Suppressor macrophage treated with lipopolysaccharide for 1 hour (primary cell): ENCODE results near the gene PCNX4.

Experiments
- DNase-seq, 3 donors: peaks; one replicate each; pipeline ENCODE4 v3.0.0-alpha.2; 2020 to 2022

PCNX4 gene

DNA sequence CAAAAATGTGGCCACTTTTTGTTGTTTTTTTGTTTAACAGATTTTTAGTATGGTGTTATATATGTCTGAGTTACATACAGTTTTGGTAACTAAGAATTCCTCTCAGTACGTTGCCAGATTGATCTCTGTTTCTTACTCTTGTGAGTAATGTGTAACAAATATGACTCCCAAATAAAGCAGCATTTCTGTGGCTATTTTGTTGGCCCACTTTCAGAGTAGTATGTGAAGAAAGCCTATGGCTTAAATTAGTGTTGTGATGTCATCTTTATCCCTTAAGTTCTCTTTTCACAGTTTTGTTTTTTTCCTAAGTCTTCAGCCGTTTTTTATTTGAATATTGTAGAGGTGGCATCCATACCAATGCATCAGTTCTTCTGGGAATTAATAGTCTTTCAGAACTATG lies 10.7 kb downstream of the PCNX4 start:
- DNase-seq = peak; percentile 52 to 78 (median 66)

DNA sequence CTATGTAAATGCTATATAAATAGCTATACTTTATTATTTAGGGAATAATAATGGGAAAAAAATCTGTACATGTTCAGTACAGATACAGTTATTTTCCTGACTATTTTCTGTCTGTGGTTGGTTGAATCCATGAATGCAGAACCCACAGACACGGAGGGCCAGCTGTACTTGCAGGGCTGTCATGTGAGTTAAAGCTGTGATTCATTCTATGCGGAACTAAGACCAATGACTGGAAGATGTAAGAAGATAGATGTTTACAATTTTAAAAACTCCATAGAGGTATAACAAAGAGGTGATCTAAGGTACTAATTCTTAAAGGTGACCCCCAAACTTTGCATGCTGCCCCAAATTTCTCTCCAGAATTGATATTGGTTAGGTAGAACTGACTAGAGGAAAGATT lies 14.6 kb downstream of the PCNX4 start:
- DNase-seq = peak; percentile 74 to 82 (median 79)

DNA sequence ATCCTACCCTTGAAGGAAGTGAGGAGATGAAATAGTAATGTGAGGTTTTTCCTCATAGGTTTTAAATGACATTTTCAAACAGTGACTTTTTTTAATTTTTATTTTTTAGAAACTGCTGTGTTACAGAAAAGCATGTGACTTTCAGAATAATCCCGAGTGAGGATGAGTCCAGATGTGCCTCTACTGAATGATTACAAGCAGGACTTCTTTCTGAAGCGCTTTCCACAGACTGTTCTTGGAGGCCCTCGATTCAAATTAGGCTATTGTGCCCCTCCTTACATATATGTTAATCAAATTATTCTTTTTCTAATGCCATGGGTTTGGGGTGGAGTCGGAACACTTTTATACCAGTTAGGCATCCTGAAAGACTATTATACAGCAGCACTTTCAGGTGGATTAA lies 15.8 kb downstream of the PCNX4 start:
- DNase-seq = no peak

DNA sequence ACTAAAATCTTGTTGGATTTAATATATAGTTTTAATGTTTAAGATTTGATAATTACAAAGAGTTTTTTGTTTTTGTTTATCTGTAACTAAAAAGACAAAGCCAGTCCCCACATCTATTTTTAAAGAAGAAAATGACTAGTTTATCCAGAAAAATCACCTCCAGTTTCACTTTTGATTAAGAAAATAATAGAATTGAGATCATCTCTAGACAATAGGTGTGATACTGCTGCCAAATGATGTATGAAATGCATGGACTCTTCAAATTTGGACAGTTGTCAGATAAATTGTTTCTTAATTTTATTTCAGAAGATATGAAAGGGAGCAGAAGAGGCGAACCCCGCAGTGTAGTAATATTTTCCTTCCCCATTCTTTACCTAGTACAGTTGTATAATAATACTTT lies 20.0 kb downstream of the PCNX4 start:
- peak in 1 of 3 donors; percentile 36 for DNase-seq

DNA sequence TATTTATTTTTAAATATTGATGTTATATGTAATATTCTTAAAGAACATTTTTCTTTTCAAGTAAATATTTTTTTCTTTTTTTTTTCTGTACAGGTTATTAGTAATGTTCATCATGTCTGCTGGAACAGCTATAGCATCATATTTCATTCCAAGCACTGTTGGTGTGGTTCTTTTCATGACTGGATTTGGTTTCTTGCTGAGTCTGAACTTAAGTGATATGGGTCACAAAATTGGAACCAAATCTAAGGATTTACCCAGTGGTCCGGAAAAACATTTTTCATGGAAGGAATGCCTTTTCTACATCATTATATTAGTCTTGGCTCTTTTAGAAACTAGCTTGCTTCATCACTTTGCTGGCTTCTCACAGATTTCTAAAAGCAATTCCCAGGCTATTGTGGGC lies 23.2 kb downstream of the PCNX4 start:
- DNase-seq = no peak

DNA sequence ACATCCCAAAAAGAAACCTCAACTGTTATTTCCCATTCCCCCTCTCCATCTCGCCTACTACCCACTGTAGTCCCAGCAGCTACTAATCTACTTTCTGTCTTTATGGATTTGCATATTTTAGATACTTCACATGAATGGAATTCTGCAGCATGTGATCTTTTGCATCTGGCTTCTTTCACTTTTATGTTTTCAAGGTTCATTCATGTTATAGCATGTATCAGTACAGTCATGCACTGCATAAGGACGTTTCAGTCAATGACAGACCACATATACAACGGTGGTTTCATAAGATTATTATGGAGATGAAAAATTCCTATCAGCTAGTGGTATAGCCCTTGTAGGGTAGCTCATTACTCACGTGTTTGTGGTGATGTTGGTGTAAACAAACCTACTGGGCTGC lies 24.5 kb downstream of the PCNX4 start:
- peak in 1 of 3 donors; percentile 38 for DNase-seq

DNA sequence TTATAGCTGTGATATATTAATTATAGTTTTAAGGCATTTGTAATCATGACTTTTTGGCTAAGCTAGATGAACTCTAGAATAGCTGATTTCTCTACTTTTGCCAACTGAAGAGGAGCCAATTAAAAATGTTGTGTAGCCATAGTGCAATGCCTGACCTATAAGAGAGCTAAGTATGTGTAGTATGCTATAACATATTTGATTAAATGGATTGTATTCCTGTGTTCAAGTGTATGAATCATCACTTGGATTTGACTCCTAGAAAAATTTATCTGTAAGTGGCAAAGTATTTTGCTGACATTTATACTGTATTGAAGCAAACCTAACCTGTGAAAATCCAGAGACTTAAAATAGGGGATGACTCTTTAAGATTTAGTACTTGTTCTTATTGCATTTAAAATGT lies 34.2 kb downstream of the PCNX4 start:
- no peak for DNase-seq

DNA sequence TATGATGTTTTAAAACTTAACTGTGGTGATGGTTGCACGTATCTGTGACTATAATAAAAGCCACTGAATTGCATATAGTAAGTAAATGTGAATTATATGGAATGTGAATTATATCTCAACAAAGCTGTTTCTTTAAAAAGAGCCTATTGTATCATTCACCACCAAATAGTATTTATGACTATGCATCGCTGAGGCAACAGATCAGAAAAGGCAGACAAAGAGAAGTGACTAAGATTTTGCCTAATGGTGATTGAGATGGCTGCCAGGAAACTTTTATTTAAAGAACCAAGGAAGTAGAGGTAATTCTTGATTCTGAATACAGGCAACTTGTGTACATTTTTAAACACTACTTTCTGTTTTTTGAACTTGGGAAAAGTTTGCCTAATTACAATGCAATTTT lies 41.8 kb downstream of the PCNX4 start:
- no peak for DNase-seq

DNA sequence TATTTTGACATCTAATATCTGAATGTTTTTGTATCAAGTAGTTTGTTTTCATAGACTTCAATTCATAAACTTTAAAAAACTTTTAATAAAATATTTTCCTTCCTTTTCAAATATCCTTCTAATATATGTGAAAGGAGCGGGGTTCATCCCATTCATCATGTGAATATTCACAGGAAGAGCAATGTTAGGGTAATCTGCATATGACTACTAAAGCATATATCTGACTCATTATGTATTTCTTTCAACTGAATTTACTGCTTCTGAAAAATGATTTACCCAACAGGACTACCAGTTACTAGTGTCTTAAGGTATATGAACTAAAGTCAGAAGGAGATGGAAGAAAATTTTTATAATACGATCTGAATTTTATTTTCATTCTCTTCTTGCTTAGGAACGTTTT lies 43.0 kb downstream of the PCNX4 start:
- DNase-seq = no peak

DNA sequence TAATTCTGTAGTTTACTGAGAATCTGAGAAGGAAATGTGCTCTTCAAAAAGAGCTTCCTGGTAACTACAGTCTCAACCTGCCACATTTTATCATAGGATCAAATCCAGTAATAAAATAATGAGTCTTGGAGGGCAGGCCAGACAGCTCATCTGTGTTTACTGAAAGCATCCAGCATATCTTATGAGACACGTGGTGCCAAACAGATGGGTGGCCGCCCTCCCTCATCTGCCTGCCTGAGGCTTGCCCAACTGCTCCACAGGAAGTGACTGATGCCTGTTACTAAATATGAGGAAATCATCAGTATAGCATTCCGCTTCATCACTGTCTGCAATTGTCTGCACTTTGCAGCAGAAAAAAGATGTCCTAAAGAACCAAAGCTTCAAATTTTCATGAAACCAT lies 60.0 kb downstream of the PCNX4 start:
- DNase-seq = peak; percentile 86 to 93 (median 92)

DNA sequence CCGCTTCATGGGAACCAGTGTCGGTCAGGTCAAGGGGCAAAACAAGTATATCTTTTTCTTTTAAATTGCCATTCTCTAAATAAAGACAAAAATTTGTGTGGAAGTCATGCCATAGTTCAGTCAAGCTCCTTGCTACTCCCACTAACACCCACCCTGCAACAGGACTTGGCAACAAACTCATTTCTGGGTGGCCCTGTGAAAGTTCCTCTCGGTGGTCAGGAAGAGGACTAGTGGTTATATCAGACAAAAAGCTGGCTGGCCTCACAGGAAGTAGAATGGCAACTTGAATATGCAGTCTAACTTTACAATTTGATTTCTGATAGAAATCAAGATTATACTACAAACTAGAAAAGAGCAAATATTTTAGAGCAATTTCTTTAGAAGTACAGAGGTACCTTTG lies 62.3 kb downstream of the PCNX4 start:
- DNase-seq = peak; percentile 25 to 28 (median 26)

DNA sequence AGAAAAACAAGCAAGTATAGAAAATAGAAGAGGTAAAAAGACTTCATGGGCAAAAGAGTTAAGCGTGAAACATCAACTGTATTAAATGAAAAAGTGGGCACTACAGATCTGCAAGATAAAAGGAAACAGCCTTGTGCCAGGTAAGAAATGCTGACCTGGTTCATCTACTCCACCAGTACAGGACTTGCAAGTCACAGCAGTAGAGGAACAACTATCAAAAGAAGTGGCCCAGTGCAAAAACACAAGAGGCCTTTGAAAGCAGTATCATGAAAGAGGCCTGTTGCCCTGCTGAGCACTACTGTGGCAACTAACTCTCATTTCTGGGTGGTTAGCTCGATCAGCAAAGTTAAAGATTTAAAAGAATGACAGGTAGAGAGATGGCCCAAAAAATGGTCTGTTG lies 62.9 kb downstream of the PCNX4 start:
- DNase-seq = no peak

DNA sequence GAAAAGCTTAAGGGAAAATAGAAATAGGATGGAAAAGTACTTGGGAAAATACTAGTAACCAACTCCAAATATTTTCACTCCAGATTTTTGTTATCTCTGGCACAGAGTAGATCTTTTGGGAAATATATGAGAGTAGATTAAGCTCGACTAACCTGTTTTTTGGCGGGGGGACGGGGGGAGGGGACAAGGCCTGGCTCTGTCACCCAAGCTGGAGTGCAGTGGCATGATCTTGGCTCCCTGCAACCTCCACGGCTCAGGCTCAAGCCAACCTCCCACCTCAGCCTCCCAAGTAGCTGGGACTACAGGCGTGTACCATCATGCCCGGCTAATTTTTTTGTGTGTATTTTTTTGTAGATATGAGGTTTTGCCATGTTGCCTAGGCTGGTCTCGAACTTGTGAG lies 68.7 kb downstream of the PCNX4 start:
- no peak for DNase-seq

DNA sequence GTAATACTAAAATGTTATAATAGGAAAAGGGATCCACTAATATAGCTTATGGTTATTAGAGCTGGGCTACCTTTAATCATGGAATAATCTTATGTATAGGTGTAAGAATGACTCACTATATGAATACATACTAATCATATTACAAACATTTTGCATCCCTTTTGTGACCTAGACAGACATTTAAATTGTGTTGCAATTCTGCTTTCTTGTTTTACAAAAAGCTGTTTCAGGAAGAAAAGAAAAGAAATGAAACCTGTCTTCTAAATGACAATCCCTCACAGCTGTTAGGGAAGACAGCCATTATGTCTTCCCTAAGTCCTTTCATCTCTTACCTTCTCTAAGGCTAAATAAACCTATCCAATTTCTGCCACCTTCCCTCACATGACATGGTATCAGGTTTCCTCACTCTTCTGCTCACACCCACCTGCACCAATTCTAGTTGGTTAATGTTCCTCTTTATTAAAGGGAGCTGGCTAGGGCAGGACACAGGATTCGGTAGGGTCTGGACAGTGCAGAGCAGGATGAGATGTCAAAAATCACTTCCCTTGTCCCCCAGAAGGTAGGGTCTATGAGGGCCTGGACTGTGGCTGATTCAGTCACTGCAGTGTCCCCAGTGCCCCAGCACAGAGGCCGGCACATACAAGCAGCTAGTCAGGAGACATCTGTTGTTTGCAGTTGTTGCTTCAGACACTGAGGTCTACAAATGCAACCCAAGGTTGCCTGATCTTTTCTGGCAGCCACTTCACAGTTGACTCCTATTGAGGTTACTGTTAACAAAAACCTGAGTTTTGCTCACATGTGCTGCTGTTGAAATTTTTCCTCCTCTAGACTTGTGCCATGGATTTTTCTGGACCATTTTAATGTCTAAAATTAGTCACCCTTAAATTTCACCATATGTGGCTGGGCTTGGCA lies 69.7 kb downstream of the PCNX4 start:
- DNase-seq = no peak

DNA sequence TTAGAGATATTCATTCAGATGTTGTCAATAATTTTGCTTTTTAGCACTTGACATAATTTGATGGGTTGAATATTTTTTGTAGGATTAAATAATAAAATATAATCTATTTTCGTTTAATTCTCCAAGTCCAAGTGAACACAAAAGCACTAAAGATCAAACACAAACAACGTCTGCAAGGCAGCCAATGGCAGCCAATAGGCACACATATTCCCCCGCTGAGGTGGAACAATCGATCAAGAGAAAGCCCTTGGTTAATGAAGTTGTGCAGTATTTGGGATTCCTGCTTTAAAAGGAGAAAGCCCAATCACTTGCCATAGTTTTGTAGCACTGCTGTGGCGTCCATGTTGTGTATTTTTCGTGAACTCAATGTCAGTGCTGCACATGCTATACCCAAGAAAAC lies 72.0 kb downstream of the PCNX4 start:
- no peak for DNase-seq

DNA sequence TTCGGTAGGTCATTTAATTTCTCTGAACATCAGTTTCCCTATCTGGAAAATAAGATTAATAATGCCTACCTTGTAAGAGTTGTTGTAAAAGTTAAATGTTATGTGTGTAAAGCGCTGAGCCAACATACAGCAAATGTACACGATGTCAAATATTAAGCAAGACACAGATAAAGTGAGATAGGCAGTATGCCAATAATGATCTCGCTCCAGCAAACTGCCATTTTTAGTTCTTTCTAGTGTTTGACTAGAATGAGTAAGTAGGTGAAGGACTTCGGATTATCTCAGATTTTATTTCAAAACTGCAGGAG lies 72.6 kb downstream of the PCNX4 start:
- DNase-seq = no peak

DNA sequence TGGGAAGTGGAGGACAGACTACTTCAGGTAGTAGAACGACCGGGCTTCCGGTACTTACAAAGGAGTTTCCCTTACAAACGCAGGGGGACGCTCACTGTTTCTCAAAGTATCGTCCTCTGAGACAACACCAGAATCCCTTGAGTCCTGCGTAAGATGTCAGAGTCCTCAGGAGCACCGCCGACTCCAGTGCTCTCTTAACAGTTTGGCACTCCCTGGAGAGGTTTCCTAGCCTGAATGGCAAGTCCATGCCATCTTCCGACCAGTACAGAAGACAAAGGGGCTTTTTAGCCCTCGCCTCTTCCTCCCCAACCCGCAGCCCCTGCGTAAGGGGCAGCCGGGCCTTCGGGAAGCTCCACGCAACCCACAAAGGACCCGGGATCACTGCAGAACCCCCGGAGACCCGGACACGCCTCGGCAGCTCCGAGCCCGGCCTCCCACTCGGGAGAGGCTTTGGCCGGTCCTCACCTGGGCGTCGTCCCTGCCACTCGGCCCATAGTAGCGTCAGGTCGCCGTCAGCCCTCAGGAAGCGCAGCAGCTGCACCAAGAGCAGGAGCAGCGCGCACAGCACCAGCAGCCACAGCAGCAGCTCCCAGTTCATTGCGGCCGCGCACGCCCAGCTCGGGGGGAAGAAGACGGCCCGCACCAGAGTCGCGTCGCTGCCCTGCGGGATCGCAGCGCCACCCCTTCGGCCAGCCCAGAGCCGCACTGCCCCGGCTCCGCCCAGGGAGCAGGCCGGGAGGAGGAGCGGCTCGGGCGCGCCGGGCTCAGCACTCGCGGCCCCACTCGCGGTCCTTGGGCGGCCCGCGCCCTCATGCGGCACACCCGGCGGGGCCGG lies 73.2 kb downstream of the PCNX4 start, which contains the start of gene DHRS7:
DHRS7 (minus strand) TSS at position 687 of the 835 bp plus-strand sequence; CDS start at position 598, 89 bp downstream.
- peak; percentile 89 to 96 (median 94) for DNase-seq

DNA sequence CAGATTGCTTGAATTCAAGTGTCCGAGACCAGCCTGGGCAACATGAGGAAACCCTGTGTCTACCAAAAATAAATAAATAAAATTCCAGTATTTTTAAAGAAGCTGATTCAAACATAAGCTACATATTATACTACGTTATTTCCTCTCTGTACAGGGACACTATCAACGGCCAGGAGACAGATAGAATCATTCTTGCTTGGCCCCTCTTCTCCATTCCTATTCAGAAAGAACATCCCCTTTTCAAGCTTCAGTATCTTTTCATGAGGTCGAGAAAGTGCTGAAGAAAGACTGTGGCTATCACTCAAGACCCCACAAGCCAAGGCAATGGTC lies 73.8 kb downstream of the PCNX4 start:
- no peak for DNase-seq

DNA sequence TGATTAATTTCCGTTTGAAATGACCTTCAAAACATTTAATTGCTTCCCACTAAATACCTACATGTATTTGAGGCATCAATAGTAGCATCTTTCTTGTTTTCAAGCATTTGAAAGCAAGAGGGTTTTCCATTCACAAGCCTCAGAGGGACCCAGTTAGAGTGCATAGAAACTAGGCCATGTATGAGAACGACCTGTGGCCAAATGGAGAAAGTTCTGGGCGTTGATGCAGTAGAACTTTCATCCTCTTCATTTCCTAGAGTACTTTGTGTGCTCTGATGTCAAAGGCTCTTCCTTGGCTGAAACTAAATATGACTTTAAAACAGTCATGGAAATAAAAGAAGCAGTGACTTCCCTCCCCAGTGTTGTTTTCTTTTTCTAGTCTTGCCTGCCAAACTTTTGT lies 74.4 kb downstream of the PCNX4 start:
- DNase-seq = no peak

DNA sequence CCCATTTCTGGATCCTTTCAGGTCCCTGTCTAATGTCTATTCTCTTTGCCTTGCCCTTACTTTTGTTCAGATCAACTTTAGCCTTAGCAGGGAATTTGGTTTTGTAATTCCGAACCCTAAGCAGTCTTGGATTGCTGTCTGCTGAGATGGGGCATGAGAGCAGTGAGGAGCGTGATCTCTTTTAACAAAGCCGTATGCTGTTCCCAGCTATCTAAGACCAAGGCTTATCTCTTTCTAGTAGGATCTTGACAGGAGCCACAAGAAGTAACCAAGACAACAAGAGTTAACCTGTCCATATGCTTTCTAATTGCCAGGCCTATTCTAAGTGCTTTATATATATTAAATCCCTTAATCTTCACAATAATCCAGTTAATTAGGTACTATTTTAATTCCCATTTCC lies 78.0 kb downstream of the PCNX4 start:
- no peak for DNase-seq

DNA sequence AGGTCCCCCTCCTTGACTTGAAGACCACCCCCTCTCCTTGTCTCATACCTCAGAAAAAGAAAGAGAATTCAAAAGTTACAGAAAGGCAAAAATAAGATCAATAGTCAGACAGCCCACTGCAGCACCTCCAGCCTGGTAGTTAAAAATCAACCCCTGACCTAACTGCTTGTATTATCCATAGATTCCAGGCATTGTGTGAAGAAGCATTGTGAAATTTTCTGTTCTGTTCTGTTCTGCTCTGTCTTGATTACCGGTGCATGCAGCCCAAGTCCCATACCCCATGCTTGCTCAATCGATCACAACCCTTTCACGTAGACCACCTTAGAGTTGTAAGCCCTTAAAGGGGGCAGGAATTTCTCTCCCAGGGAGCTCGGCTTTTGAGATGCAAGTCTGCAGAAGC lies 79.2 kb downstream of the PCNX4 start:
- DNase-seq = no peak

DNA sequence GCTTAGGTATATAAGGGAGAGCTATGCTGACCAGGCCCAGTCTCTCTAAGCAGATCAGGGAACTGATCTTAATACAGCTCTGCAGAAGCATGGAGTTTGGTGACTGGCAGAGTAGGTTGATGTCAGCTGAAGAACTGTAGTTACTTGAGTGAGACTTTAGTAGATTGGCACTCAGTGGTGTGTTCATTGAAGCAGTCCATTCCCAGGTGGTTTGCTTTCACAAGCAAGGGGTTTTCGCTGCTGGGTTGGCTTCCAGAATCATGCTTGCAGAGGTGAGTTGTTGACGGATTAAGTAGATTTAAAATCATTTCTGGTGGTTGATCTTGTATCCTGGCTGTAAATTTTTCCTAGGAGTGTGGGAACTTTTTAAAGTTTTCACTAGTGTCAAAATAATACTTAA lies 80.0 kb downstream of the PCNX4 start:
- no peak for DNase-seq

DNA sequence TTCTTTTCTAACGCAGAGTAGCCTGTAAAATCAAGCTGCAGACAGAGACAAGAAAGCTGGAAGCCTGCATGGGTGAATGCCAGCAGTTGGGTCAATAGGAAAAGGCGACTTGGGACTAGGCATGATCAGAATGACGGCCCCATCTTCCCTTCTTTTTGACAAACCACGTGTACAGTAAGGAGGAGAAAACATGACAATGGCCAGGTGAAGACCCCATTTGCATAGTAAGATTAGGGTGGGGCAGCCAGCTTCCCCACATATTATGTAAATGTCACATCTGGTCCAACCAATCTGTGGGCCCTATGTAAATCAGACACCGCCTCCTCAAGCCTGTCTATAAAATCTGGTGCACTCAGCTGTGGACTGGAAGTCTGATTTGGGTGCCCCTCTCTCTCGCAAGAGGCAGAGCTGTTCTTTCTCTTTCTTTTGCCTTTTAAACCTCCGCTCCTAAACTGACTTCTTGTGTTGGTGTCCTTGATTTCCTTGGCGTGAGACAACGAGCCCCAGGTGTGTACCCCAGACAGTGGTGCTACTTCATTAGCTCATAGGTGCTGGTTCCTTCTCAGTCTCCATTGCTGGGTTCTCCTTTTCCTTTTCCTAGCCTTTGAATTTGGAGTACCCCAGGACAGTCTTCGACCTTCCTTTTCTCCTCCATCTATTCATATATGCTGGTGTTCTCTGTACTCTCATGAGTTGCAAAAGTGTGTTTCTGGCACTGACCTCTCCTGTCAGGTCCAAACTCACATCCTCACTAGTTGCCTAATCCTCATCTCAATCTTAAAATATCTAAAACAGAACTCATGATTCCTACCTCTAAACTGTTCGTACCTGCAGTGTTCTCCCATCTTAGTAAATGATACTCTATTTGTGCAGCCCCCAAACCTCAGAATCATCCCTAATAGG lies 82.9 kb downstream of the PCNX4 start:
- no peak for DNase-seq
